ENCODE results near the gene PPM1E. TPM values are rescaled to one million over a fixed set of nuclear protein-coding genes. Genes with fewer than 3 reads are reported as not detected.

Gene PPM1E
- total and polyA plus RNA-seq, 2 of the 8 experiments (the other 6 are each of a cell fraction or from before 2014, with no cell fraction given) = 5.0 to 10.4 TPM

- Histone ChIP-seq H3K4me1 (replicated peaks in 1 of 4; ENCODE audit: control insufficient read depth in 3 of 4, insufficient read depth in 4 of 4, low read length in 3 of 4) (no peaks in the 10 kb centered on the region), H3K23ac (ENCODE audit: insufficient read length) (no peak overlapping the region), H3K18ac (ENCODE audit: extremely low read depth, low read length) (no peak overlapping the region), H3K4me3 (ENCODE audit: extremely low read depth in 1 of 4, insufficient read depth in 2 of 4, low read depth in 3 of 4, low read length in 4 of 4) (no peak overlapping the region), H3K9me3 (ENCODE audit: insufficient read depth in 2 of 2, low read depth in 1 of 2, low read length in 1 of 2) (no peaks in the 10 kb centered on the region), H4K5ac (ENCODE audit: insufficient read length, low read depth, low read length) (no peak overlapping the region), H3K14ac (ENCODE audit: insufficient read length) (no peak overlapping the region), H2BK5ac (ENCODE audit: low read depth, low read length) (no peak overlapping the region), H4K20me1 (replicated peaks in 1 of 2; ENCODE audit: control insufficient read depth in 1 of 2, insufficient read depth in 2 of 2, low read length in 2 of 2) (no peaks in the 10 kb centered on the region), H3K27ac (ENCODE audit: low read depth, low read length) (no peak overlapping the region), H3K23me2 (ENCODE audit: low read depth, low read length) (no peaks in the 10 kb centered on the region), H2BK20ac (ENCODE audit: low read length) (no peak overlapping the region), H4K8ac (ENCODE audit: extremely low read depth, insufficient read depth, low read length) (no peak overlapping the region), H2BK12ac (ENCODE audit: low read depth, low read length) (no peak overlapping the region), H3K27me3 (replicated peaks in 1 of 4; ENCODE audit: control insufficient read depth in 3 of 4, extremely low read depth in 1 of 4, insufficient read depth in 3 of 4, low read length in 3 of 4) (no peaks in the 10 kb centered on the region), H3K79me2 (ENCODE audit: control insufficient read depth in 1 of 2, insufficient read depth in 2 of 2, low read length in 2 of 2) (no peaks in the 10 kb centered on the region), H2AK5ac (ENCODE audit: low read depth, low read length) (no peak overlapping the region), H3K4ac (replicated peaks; ENCODE audit: insufficient read length, low read depth, low read length) (no peak overlapping the region), H4K91ac (replicated peaks; ENCODE audit: insufficient read length, low read length) (no peak overlapping the region), H3K9ac (replicated peaks in 1 of 4; ENCODE audit: extremely low read depth in 1 of 4, low read depth in 3 of 4, low read length in 3 of 4) (no peak overlapping the region), H3K36me3 (ENCODE audit: control insufficient read depth in 2 of 4, insufficient read depth in 4 of 4, low read length in 3 of 4) (peaks cover 0 to 19% (median 9%) of the 10 kb centered on the region in 4 experiments; a peak in 6 of 8 replicates), H3K56ac (replicated peaks; ENCODE audit: insufficient read length, low read depth, low read length) (no peak overlapping the region), H2AFZ (ENCODE audit: low read length) (no peak overlapping the region), H2BK120ac (replicated peaks; ENCODE audit: low read depth, low read length) (no peak overlapping the region), H3K79me1 (ENCODE audit: low read depth, low read length) (no peaks in the 10 kb centered on the region), H3K4me2 (ENCODE audit: insufficient read depth in 1 of 2, low read depth in 2 of 2, low read length in 2 of 2) (no peak overlapping the region), H2BK15ac (ENCODE audit: low read length) (no peak overlapping the region)
- 93% methylated on average over 4 of the region's 4 CpGs; no CpG with 5 or more reads in 1 of the 2 experiments for WGBS, 2 experiments (ENCODE audit: extremely low coverage in 1 of 2, insufficient coverage in 1 of 2, insufficient read length in 1 of 2, insufficient replicate concordance in 2 of 2, low coverage in 1 of 2, low lambda C conversion rate in 2 of 2, missing lambda C conversion rate in 1 of 2)
- ChIA-PET CTCF (ENCODE audit: partially characterized antibody) (no interaction called here), POLR2A (ENCODE audit: partially characterized antibody) (no interaction called here)
- no peak for DNase-seq (ENCODE audit: low read depth in 1 of 2, low spot score in 2 of 2)
- FAIRE-seq = no peak
- TF ChIP-seq SP4 (IDR thresholded peaks at IDR 0.05; ENCODE audit: low read length) = no peak
- TF ChIP-seq KDM5A (IDR thresholded peaks at IDR 0.05; ENCODE audit: low read length) = no peak
- no peak for TF ChIP-seq MAX (IDR thresholded peaks at IDR 0.05)
- no peak for TF ChIP-seq RAD21 (IDR thresholded peaks at IDR 0.05 in 1 of 2, conservative IDR thresholded peaks at IDR 0.05 in 1 of 2; ENCODE audit: low read depth in 2 of 2, low read length in 2 of 2)
- TF ChIP-seq SP1 (IDR thresholded peaks at IDR 0.05; ENCODE audit: low read depth, low read length) = no peak
- no peak for TF ChIP-seq POU5F1 (IDR thresholded peaks at IDR 0.05; ENCODE audit: low read depth, low read length)
- TF ChIP-seq CTCF (IDR thresholded peaks at IDR 0.05; ENCODE audit: control extremely low read depth in 1 of 3, insufficient read depth in 1 of 3, low read depth in 1 of 3, low read length in 3 of 3) = no peak
- TF ChIP-seq CHD1 (IDR thresholded peaks at IDR 0.05; ENCODE audit: low read depth, low read length) = no peak
Measured at GRCh38 chr17:58998871-58999270, 243.2 kb downstream of the PPM1E start.

Measured in H1 (cell line).